ENCODE data around the gene ANKRD44. TPM values are rescaled to one million over a fixed set of nuclear protein-coding genes. Genes with fewer than 3 reads are reported as not detected.

The ANKRD44 gene
- total and polyA plus RNA-seq, 2 of the 8 experiments (the other 6 are each of a cell fraction or from before 2014, with no cell fraction given): 1.2 to 1.3 TPM

GRCh38 chr2:196939371-196939770, 371.2 kb downstream of the ANKRD44 start (continued):
- TF ChIP-seq NRF1 (IDR thresholded peaks at IDR 0.05; ENCODE audit: low read depth, low read length) (no peak), RNF2 (IDR thresholded peaks at IDR 0.05; ENCODE audit: borderline replicate concordance, low read depth, low read length, missing control alignments, poor library complexity, severe bottlenecking) (no peak), TEAD4 (IDR thresholded peaks at IDR 0.05; ENCODE audit: low read depth, low read length) (no peak), SUZ12 (IDR thresholded peaks at IDR 0.05; ENCODE audit: low read length) (no peak)

Other genes with a start within 250 kb of the ANKRD44 start
- gene SF3B1, start 124.2 kb upstream of the ANKRD44 start, total RNA-seq (2021; fragmentation: NEBNext Ultra II Directional; extraction: Animal tissue kit (Norgen Biotek cat#: 25700)): 294 and 320 TPM in 2 replicates
- 189 and 403 TPM in 2 replicates for gene SF3B1, start 124.2 kb upstream of the ANKRD44 start, polyA plus RNA-seq (2011; rRNA removed)
- 17.0 and 17.3 TPM in 2 replicates for gene COQ10B, start 142.8 kb upstream of the ANKRD44 start, total RNA-seq (2021; fragmentation: NEBNext Ultra II Directional; extraction: Animal tissue kit (Norgen Biotek cat#: 25700))
- gene COQ10B, start 142.8 kb upstream of the ANKRD44 start, polyA plus RNA-seq (2011; rRNA removed): 1.7 and 1.9 TPM in 2 replicates
- gene HSPD1, start 189.1 kb upstream of the ANKRD44 start, total RNA-seq (2021; fragmentation: NEBNext Ultra II Directional; extraction: Animal tissue kit (Norgen Biotek cat#: 25700)): 1,063 and 1,108 TPM in 2 replicates
- gene HSPD1, start 189.1 kb upstream of the ANKRD44 start, polyA plus RNA-seq (2011; rRNA removed): 166 and 221 TPM in 2 replicates
- gene HSPE1, start 189.6 kb upstream of the ANKRD44 start, total RNA-seq (2021; fragmentation: NEBNext Ultra II Directional; extraction: Animal tissue kit (Norgen Biotek cat#: 25700)): 364 and 377 TPM in 2 replicates
- 105 and 206 TPM in 2 replicates for gene HSPE1, start 189.6 kb upstream of the ANKRD44 start, polyA plus RNA-seq (2011; rRNA removed)
- 46.8 and 54.2 TPM in 2 replicates for gene MOB4, start 205.3 kb upstream of the ANKRD44 start, total RNA-seq (2021; fragmentation: NEBNext Ultra II Directional; extraction: Animal tissue kit (Norgen Biotek cat#: 25700))
- 19.3 and 51.5 TPM in 2 replicates for gene MOB4, start 205.3 kb upstream of the ANKRD44 start, polyA plus RNA-seq (2011; rRNA removed)

All from H1 (cell line).